DMS 273 (cell line): ENCODE results near the gene KCND3.

ENCODE experiments used
- DNase-seq: peaks from one replicate; lab custom pipeline; 2025; ENCODE audit not compliant: unreplicated experiment; lab: John Stamatoyannopoulos, UW

The KCND3 gene

GRCh38 chr1:111733992-111734341, 255.5 kb downstream of the KCND3 start:
- DNase-seq = no peak

- DNase-seq = peak; percentile 77
These were observed 256.1 kb downstream of the KCND3 start for GRCh38 chr1:111733183-111733991.

GRCh38 chr1:111732718-111733117, 256.8 kb downstream of the KCND3 start:
- DNase-seq = peak; percentile 37

- no peak for DNase-seq
These were observed 257.5 kb downstream of the KCND3 start for GRCh38 chr1:111731956-111732355.

- DNase-seq = no peak
These were observed 258.8 kb downstream of the KCND3 start for GRCh38 chr1:111730706-111731105.

GRCh38 chr1:111729946-111730681, 259.4 kb downstream of the KCND3 start:
- peak; percentile 50 for DNase-seq

- peak; percentile 96 for DNase-seq
These were observed 260.1 kb downstream of the KCND3 start for GRCh38 chr1:111729271-111729921.

- no peak for DNase-seq
These were observed 262.4 kb downstream of the KCND3 start for GRCh38 chr1:111727056-111727455.

GRCh38 chr1:111725192-111725591, 264.3 kb downstream of the KCND3 start:
- peak; percentile 60 for DNase-seq

GRCh38 chr1:111723871-111724270, 265.6 kb downstream of the KCND3 start:
- DNase-seq = no peak

GRCh38 chr1:111723091-111723806, 266.2 kb downstream of the KCND3 start:
- DNase-seq = no peak

- peak; percentile 49 for DNase-seq
These were observed 268.3 kb downstream of the KCND3 start for GRCh38 chr1:111720977-111721786.
